ENCODE measurements around the gene DHX57.
A peak's percentile ranks its signal among the peaks of the same experiment; 100 is the strongest.
"Not testable (repeated sequence)": the region's sequence is repeated elsewhere in the genome, so short reads cannot be mapped to it uniquely, and the experiment has no call there.

Gene DHX57

DNA sequence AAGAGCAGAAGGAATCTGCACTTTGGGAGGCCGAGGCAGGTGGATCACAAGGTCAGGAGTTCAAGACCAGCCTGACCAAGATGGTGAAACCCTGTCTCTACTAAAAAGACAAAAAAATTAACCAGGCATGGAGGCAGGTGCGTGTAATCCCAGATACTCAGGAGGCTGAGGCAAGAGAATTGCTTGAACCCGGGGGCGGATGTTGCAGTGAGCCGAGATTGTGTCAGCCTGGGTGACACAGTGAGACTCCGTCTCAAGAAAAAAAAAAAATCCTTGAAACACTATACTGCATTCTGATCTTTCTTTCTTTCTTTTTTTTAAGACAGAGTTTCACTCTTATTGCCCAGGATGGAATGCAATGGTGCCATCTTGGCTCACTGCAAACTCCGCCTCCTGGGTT, 80.7 kb downstream of the DHX57 start:
- DNase-seq = not testable (repeated sequence)

DNA sequence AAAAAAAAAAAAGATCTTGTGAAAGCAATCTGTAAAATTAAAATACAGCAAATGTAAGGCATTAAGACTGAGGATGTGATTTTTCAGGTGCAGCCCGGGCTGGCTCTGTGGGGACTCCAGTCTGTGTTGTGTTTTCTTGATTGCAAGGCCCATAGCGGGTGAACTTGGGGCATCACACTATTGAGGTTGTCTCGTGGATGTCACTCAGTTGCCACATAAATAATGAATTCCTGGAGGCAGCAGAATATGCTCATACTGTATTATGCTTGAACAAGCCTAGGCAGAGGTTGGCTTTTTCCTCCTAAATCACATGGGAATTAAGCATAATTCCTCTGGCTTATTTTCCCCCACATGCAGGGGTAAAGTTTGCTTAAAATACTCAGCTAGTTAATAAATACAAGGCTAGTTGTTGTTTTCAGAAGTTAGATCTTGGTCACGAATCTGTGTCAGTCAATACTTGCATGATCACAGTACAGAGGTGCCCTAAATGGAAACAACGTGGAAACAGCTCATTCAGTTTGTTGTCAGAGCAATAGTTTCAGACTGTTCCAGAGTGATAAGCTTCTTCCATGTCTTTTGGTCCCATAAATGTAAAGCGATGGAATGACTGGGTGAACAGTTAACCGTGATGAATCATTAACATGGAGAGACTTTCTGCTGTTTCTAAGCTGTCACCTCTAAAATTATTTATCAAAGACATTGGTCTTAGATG, 81.3 kb downstream of the DHX57 start:
- DNase-seq = no peak

DNA sequence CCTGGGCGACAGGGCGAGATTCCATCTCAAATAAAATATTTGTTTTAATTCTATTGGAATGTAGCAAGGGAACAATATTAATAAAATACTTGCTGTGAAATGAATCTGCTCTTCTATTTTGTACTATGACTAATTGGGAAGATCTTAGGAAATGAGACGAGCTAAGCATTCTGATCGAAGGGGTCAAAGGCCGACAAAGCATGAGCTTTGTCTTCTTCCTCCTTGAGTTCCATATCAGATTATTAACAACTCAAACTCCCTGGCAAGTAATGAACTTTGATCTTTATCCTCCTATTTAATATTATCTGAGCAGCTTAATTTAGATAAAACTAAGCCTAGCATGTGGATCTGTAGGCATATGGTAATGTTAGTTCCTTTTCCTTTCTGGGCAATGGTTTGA, 82.2 kb downstream of the DHX57 start:
- DNase-seq = no peak

DNA sequence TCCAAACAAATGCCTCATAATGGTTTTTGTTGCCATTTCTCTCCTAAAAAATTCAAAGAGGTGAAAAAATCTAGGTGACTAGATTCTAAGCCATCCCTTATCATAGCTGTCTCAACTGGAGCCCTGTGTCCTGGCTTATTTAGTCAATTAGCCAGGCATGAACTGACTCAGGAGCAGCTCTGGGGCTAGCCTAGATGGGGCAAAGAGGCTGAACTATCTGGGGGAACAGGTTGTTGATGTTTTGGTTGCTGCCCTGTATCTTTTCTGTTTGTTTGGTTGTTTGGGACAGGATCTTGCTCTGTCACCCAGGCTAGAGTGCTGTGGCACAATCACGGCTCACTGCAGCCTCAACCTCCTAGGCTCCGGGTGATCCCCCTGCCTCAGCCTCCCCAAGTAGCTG, 83.0 kb downstream of the DHX57 start:
- DNase-seq = no peak

GRCh38 chr2:38792321-38792720, 83.4 kb downstream of the DHX57 start:
- DNase-seq = not testable (repeated sequence)

GRCh38 chr2:38791744-38792143, 84.0 kb downstream of the DHX57 start:
- DNase-seq = no peak

DNA sequence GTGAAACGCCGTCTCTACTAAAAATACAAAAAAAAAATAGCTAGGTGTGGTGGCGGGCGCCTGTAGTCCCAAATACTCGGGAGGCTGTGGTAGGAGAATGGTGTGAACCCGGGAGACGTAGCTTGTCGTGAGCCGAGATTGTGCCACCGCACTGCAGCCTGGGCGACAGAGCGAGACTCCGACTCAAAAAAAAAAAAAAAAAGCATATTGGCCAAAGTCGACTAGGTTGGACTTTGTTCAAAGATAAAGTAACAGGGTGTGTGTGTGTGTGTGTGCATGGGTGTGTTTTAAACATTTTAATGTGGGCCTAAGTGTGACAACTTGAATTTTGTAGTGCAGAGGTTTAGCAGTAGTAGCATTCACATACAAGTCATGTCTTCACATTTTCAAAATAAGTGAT, 86.0 kb downstream of the DHX57 start:
- no peak for DNase-seq

- no peak for DNase-seq
These were observed 87.4 kb downstream of the DHX57 start for GRCh38 chr2:38788306-38788705.

DNA sequence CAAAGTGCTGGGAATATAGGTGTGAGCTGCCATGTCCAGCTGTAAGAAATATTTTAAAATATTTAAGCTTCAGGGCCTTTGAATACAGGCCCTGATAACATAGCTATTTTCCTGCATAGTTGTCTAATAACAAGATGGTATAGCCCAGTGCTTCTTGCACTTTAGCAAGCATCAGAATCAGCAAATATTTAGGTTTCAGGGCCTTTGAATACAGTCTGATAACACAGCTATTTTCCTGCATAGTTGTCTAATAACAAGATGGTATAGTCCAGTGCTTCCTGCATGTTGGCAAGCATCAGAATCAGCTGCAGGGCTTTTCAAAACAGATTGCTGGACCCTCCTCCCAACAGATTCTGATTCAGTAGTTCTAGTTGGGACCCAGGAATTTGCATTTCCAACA, 92.1 kb downstream of the DHX57 start:
- DNase-seq = no peak

GRCh38 chr2:38778687-38779082, 97.0 kb downstream of the DHX57 start:
- DNase-seq = no peak

DNA sequence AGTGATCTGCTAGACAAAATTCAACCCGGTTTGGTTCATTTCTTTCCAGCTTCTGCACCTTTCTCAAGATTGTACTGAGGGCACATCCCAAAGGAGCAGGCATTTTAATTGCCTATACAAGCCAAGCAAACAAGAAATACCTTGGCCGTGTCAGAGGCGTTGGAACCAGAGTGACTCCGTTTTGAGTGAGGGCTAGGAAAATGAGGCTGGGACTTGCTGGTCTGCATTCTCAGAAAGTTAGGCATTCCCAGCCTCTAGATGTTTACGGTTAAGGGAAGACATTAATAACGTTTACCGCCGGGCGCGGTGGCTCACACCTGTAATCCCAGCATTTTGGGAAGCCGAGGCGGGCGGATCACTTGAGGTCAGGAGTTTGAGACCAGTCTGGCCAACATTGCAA, 99.2 kb downstream of the DHX57 start:
- DNase-seq = no peak

GRCh38 chr2:38775921-38776225, 99.9 kb downstream of the DHX57 start:
- DNase-seq = no peak

DNA sequence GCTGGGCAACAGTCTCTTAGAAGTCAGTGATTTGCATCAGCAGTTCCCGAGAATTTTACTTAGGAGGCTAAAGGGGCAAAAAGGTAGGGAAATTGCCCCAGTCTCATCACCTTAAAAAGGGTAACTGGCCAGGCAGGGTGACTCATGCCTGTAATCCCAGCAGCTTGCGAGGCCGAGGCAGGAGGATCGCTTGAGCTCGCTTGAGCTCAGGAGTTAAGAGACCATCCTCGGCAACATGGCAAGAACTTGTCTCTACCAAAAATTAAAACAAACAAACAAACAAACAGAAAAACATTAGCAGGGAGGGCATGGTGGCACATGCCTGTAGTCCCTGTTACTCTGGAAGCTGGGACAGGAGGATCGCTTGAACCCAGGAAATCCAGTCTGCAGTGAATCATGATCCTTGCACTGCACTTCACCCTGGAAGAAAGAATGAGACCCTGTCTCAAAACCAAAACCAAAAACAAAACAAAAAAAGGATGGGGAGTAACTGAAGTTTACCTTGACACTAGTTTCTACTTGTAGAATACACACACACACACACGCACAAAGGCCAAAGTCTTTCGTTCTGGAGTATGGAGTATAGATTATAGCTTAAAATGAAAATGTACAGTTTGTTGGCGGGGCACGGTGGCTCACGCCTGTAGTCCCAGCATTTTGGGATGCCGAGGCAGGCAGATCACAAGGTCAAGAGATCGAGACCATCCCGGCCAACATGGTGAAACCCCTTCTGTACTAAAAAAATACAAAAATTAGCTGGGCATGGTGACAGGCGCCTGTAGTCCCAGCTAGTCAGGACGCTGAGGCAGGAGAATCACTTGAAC, 100.4 kb downstream of the DHX57 start:
- no peak for DNase-seq

- no peak for DNase-seq
These were observed 104.1 kb downstream of the DHX57 start for GRCh38 chr2:38771632-38772031.

DNA sequence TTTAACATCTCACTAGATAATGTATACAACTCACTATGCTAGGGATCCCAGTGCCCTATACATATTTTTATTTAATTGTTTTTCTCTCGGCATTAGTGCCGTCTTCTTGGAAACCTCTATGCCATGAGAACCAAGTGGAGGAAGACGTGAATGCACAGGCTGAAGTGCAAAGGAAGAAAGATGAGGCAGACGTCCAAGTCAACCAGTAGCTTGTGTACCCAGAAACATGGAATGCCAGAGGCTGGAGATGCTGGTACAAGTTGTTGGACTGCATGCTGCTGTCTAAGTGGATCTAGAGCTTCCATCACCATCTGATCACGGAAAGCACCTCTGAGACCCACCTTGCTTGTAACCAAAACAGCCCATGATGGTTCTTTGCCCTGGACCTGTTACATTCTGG, 110.2 kb downstream of the DHX57 start:
- no peak for DNase-seq

- DNase-seq = no peak
These were observed 110.6 kb downstream of the DHX57 start for GRCh38 chr2:38765149-38765548.

DNA sequence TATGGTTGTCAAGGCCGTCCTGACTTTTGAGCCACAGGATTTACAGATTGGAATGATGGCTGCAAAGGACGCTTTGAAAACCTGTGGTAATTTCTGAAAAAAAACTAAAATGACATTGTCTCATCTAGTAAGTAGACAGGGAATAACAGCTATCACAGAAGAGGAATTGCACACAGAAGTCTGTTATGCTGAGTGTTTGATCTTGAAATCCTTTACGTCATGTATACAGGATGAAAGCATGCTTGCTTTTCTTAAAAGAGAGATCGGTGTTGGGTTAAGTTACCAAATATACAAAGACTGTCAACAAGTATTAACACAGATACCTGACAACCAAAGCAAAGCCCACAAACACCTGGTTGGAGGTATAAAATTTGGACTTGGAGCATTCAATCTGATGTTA, 112.0 kb downstream of the DHX57 start:
- no peak for DNase-seq

- DNase-seq = no peak
These were observed 112.5 kb downstream of the DHX57 start for GRCh38 chr2:38763228-38763627.

DNA sequence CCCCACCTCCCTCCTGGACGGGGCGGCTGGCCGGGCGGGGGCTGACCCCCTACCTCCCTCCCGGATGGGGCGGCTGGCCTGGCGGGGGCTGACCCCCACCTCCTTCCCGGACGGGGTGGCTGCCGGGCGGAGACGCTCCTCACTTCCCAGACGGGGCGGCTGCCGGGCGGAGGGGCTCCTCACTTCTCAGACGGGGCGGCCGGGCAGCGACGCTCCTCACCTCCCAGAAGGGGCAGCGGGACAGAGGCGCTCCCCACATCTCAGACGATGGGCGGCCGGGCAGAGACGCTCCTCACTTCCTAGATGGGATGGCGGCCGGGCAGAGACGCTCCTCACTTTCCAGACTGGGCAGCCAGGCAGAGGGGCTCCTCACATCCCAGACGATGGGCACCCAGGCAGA, 119.8 kb downstream of the DHX57 start:
- DNase-seq = not testable (repeated sequence)

- DNase-seq = no peak
These were observed 121.2 kb downstream of the DHX57 start for GRCh38 chr2:38754506-38754905.

- DNase-seq = no peak
These were observed 121.7 kb downstream of the DHX57 start for GRCh38 chr2:38754049-38754448.

DNA sequence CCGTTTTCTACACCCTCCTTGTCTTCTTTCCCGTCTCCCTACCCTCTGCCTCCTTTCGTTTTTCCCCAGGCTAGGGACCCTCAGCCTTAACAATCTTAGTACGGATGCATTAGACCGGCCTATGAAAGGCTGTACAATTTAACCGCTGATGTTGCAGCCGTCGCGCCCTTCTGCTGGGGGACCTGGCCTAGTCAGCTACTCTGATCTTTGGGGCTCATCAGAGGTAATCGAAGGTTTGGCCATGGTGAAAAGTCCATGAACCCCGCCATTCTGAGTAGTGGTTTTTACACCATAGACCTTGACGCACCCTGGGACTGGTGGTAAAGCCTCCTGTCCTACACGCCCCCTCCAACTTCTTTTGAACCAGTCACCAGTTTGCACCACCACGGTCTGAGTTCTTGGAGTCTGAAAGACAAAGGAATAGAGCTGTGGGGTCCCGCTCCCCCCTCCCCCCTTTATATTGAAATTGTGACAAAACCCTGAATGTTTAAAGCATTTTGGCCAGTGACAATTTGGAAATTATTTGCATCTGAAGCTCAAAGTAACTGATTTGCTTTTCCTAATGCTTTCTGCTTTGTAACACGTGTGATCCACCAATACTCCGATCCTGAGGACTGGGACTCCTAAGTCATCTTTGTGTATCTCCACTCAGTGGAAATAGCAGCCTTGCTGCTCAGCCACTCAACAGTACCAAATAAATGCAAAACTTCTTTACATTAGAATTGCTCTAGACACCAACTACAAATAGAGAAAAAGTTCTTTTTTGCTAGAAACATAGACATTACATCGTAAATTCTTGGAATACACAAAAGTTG, 123.9 kb downstream of the DHX57 start:
- no peak for DNase-seq

DNA sequence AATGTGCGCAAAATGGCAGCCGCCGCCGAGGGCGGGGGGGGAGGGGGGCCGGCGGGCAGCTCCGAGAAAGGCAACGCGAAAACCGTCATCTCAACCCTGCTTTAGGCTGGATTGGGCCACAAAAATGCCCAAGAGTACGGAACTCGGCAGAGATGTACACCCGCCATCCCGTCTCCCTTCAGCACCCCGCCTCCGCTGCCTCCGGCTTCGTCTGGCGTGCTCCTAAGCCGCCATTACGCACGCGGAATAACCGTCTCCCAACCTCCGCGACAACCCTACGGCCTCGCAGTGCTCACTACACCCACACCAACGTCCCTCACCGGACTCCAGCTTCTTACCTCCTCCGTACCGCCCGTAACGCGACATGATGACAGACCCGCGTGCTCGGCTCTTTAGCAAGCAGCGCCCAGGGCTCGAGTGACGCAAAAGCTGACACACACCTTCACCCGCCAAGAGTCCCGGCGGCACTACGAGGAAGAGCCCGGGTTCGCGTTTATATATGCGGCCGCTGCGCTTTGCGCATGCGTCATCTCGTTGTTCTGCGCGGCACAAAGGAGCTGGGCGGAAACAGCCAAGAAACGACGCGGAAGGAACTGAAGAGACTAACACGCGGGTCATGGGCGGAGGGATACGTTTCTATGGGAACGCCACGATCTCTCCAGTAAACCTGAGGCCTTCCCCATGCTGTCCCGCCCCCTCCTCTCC, 124.7 kb downstream of the DHX57 start, which contains the start of gene SRSF7:
TSS of gene SRSF7 (minus strand) at position 471 of the 705 bp plus-strand sequence. CDS start at position 366, 105 bp downstream.
- peak; percentile 98 for DNase-seq
